K562 (cell line): ENCODE results near the gene WDR1. TPM values are rescaled to one million over a fixed set of nuclear protein-coding genes. Genes with fewer than 3 reads are reported as not detected.

Experiments
- ATAC-seq: fragments of 200-7000 bp; cut with Tn5 transposase; 3 replicates; pipeline ENCODE4 v1.9.1; 2020; ENCODE audit warnings: moderate library complexity
- BruUV-seq: library from RNA; stranded (reverse); fragments of 400-500 nt; replicated peaks from 2 replicates; lab custom pipeline; 2021; lab: Mats Ljungman, UMichigan
- CTCF ChIA-PET: fragments of 300-600 bp; formaldehyde crosslinking; extraction: SDS; loops from one replicate; lab custom pipeline; 2021; ENCODE audit warnings: low intra/inter-chr PET ratio; lab: Yijun Ruan, JAX
- POLR2A ChIA-PET: fragments of 300-600, 350-650 bp; sonication (Branson Sonifier 250); formaldehyde crosslinking; extraction: SDS; loops from one replicate; lab custom pipeline; 2021; ENCODE audit warnings: antibody characterized with exemption, inconsistent platforms; lab: Yijun Ruan, JAX
- DNase-seq, 4 experiments: peaks; one replicate each; pipeline versions ENCODE4 v3.0.0 to v3.0.0-alpha.2; 2011 to 2018; ENCODE audit warnings: low spot score in 3 of 4, mixed read lengths in 3 of 4; ENCODE audit errors: extremely low read depth in 1 of 4
- FAIRE-seq: peaks from 2 replicates; lab custom pipeline; 2011; peaks lifted over from hg19 to GRCh38; lab: Jason Lieb, UNC
- H2AFZ ChIP-seq: 2 replicates; pipeline ENCODE4 v1.6.0; 2011; ENCODE audit warnings: low read depth, low read length, control low read depth, inconsistent platforms
- H3K27ac ChIP-seq: fragments of 200-600 bp; 3 replicates; pipeline ENCODE4 v1.8.0; 2011; ENCODE audit warnings: low read depth, mild to moderate bottlenecking, control low read depth, inconsistent platforms, low read length, moderate library complexity, mixed read lengths; ENCODE audit errors: extremely low read depth
- H3K27me3 ChIP-seq, 2 experiments: fragments of 300-600 bp in 1 of 2; 2 replicates in 1 of 2; 3 replicates in 1 of 2; pipeline versions ENCODE4 v1.6.0 to v1.8.0; 2011; ENCODE audit warnings: inconsistent platforms in 2 of 2, low read length in 2 of 2, mild to moderate bottlenecking in 1 of 2, mixed read lengths in 1 of 2, moderate library complexity in 1 of 2; ENCODE audit not compliant: control insufficient read depth in 2 of 2, insufficient read depth in 2 of 2
- H3K36me3 ChIP-seq: fragments of 300-600 bp; 3 replicates; pipeline ENCODE4 v1.8.0; 2011; ENCODE audit warnings: mild to moderate bottlenecking, low read length, inconsistent platforms; ENCODE audit not compliant: control insufficient read depth, insufficient read depth
- H3K4me1 ChIP-seq, 2 experiments: fragments of 200-600 bp in 1 of 2; replicated peaks in 1 of 2; 2 replicates in 1 of 2; 3 replicates in 1 of 2; pipeline versions ENCODE4 v1.5.1 to v1.8.0; 2011; ENCODE audit warnings: inconsistent platforms in 2 of 2, low read length in 2 of 2, mild to moderate bottlenecking in 1 of 2, mixed read lengths in 1 of 2, moderate library complexity in 1 of 2; ENCODE audit not compliant: control insufficient read depth in 2 of 2, insufficient read depth in 2 of 2
- H3K4me2 ChIP-seq: 2 replicates; pipeline ENCODE4 v1.6.1; 2011; ENCODE audit warnings: low read length, control low read depth, inconsistent platforms, mixed read lengths; ENCODE audit not compliant: insufficient read depth
- H3K4me3 ChIP-seq: fragments of 200-600 bp; sonication (generic), shearing (Covaris generic); 2 replicates; pipeline ENCODE4 v1.5.1; 2016; ENCODE audit warnings: control low read depth, inconsistent platforms
- H3K79me2 ChIP-seq: fragments of 200-600 bp; 3 replicates; pipeline ENCODE4 v1.8.0; 2011; ENCODE audit warnings: low read length, inconsistent platforms; ENCODE audit not compliant: control insufficient read depth, insufficient read depth
- H3K9ac ChIP-seq, 2 experiments: 2 replicates each; pipeline versions ENCODE4 v1.6.0 to v1.6.1; 2011; ENCODE audit warnings: low read depth in 2 of 2, low read length in 2 of 2, control low read depth in 1 of 2, inconsistent platforms in 1 of 2, mild to moderate bottlenecking in 1 of 2, mixed read lengths in 1 of 2; ENCODE audit not compliant: insufficient read depth in 1 of 2
- H3K9me1 ChIP-seq: one replicate; pipeline ENCODE4 v1.6.0; 2011; ENCODE audit warnings: inconsistent platforms, mild to moderate bottlenecking, low read length, moderate library complexity; ENCODE audit not compliant: control insufficient read depth, insufficient read depth
- H3K9me3 ChIP-seq: replicated peaks from 2 replicates; pipeline ENCODE4 v1.5.1; 2011; ENCODE audit warnings: low read depth, low read length, inconsistent platforms; ENCODE audit not compliant: control insufficient read depth, insufficient read depth
- H4K20me1 ChIP-seq: replicated peaks from 2 replicates; pipeline ENCODE4 v1.6.1; 2011; ENCODE audit warnings: low read length, inconsistent platforms, mixed read lengths; ENCODE audit not compliant: control insufficient read depth, insufficient read depth
- CC2D1A ChIP-seq: fragments of 450-650 bp; IDR thresholded peaks from 2 replicates; pipeline ENCODE4 v1.6.1; 2017; ENCODE audit warnings: mild to moderate bottlenecking
- CCAR2 ChIP-seq: fragments of 200-400 bp; formaldehyde crosslinking; IDR thresholded peaks from 2 replicates; pipeline ENCODE4 v1.6.1; 2017; ENCODE audit warnings: mild to moderate bottlenecking, low read depth, low read length
- FOXA3 ChIP-seq, 2 experiments: fragments of 450-650 bp in 1 of 2; sonication (generic) in 1 of 2; formaldehyde crosslinking; IDR thresholded peaks in 1 of 2; conservative IDR thresholded peaks in 1 of 2; 2 replicates each; pipeline versions ENCODE4 v1.4.0 to v1.8.0; 2020 to 2022; ENCODE audit warnings: mild to moderate bottlenecking in 2 of 2, missing genetic modification reagents in 1 of 2
- MCM5 ChIP-seq: fragments of 450-650 bp; IDR thresholded peaks from 2 replicates; pipeline ENCODE4 v1.6.1; 2016; ENCODE audit warnings: low read depth
- PTRF ChIP-seq: fragments of 450-650 bp; IDR thresholded peaks from 2 replicates; pipeline ENCODE4 v1.6.1; 2016; ENCODE audit warnings: mild to moderate bottlenecking, missing genetic modification characterization, missing compliant biosample characterization
- PTTG1 ChIP-seq: fragments of 450-650 bp; IDR thresholded peaks from 2 replicates; pipeline ENCODE4 v1.6.1; 2016; ENCODE audit warnings: low read depth, mild to moderate bottlenecking, missing genetic modification characterization, missing compliant biosample characterization
- SREBF2 ChIP-seq: sonication (generic); formaldehyde crosslinking; IDR thresholded peaks from 2 replicates; pipeline ENCODE4 v1.4.0; 2020; ENCODE audit warnings: mild to moderate bottlenecking, missing genetic modification reagents
- TAF9B ChIP-seq: fragments of 450-650 bp; IDR thresholded peaks from 2 replicates; pipeline ENCODE4 v1.6.1; 2018; ENCODE audit warnings: mild to moderate bottlenecking; ENCODE audit not compliant: partially characterized antibody
- ZBTB17 ChIP-seq: fragments of 450-650 bp; formaldehyde crosslinking; IDR thresholded peaks from 2 replicates; pipeline ENCODE4 v1.4.0; 2020; ENCODE audit warnings: mild to moderate bottlenecking
- ZKSCAN1 ChIP-seq: fragments of 150-350 bp; IDR thresholded peaks from 2 replicates; pipeline ENCODE4 v1.6.1; 2016; ENCODE audit warnings: low read depth, low read length
- ZNF431 ChIP-seq: sonication (generic); formaldehyde crosslinking; IDR thresholded peaks from 2 replicates; pipeline ENCODE4 v1.8.0; 2022; ENCODE audit warnings: mild to moderate bottlenecking, missing genetic modification reagents
- ZNF766 ChIP-seq: fragments of 200-800 bp; sonication (Bioruptor generic); conservative IDR thresholded peaks from 2 replicates; pipeline ENCODE4 v1.6.1; 2016; ENCODE audit warnings: missing genetic modification characterization, missing compliant biosample characterization
- ZZZ3 ChIP-seq: fragments of 450-650 bp; IDR thresholded peaks from 2 replicates; pipeline ENCODE4 v1.6.1; 2016; ENCODE audit warnings: antibody characterized with exemption, mild to moderate bottlenecking, moderate library complexity
- WGBS: fragments of 100-300 bp; shearing (Covaris generic); methylation state at CpG from one replicate; pipeline ENCODE4 v1.1.6; 2016; ENCODE audit warnings: low coverage, mixed read lengths; ENCODE audit not compliant: insufficient coverage; ENCODE audit errors: missing lambda C conversion rate; 5-methylcytosine and 5-hydroxymethylcytosine counted together
- in situ Hi-C: fragments of 300-500 bp; cut with MboI; formaldehyde crosslinking; loops from 4 replicates; pipeline ENCODE4 v1.15.0; 2018; ENCODE audit warnings: inconsistent platforms, mixed read lengths
- intact Hi-C: fragments of 100-400 bp; cut with micrococcal nuclease; formaldehyde crosslinking; loops from 2 replicates; pipeline ENCODE4 v1.14.2; 2022
- polyA plus RNA-seq, 8 experiments: library from polyadenylated mRNA; depleted of rRNA in 4 of 8; stranded (reverse) in 5 of 8; unstranded in 3 of 8; fragments of >200 nt; fragmentation: Nextera tagmentation in 2 of 8; fragmentation: Illumina TruSeq in 1 of 8; extraction: Ambion mirVana in 2 of 8; extraction: Trizol in 1 of 8; gene quantifications; 2 replicates each; pipeline versions ENCODE4 v1.2.1 to v1.2.3, GENCODE V29; 2011 to 2014; ENCODE audit warnings: inconsistent platforms in 1 of 8, missing spikeins in 1 of 8
- total RNA-seq, 7 experiments: library from RNA; depleted of rRNA in 6 of 7; stranded (reverse); fragments of >200 nt in 6 of 7; fragmentation: Illumina TruSeq in 2 of 7; extraction: Trizol in 2 of 7; gene quantifications; 2 replicates each; pipeline versions ENCODE4 v1.2.1 to v1.2.3, GENCODE V29; 2011 to 2021; ENCODE audit warnings: low replicate concordance in 1 of 7
- TF ChIP-seq, protein P1 (sequence below): fragments of 250-450 bp; sonication (Bioruptor Pico); IDR thresholded peaks from 2 replicates; pipeline ENCODE4 v1.4.0; 2020; ENCODE audit warnings: mild to moderate bottlenecking, moderate library complexity, borderline replicate concordance
- TF ChIP-seq, protein P2 (sequence below): sonication (generic); formaldehyde crosslinking; IDR thresholded peaks from 2 replicates; pipeline ENCODE4 v1.8.1; 2023; ENCODE audit warnings: mild to moderate bottlenecking, missing genetic modification reagents, moderate library complexity
- TF ChIP-seq, protein P3 (sequence below): sonication (generic); formaldehyde crosslinking; IDR thresholded peaks from 2 replicates; pipeline ENCODE4 v1.8.1; 2022; ENCODE audit warnings: missing genetic modification reagents

Gene WDR1
- total and polyA plus RNA-seq, 9 of the 15 experiments (the other 6 are each of a cell fraction or from before 2014, with no cell fraction given) = 16.1 to 213 (median 125) TPM

DNA sequence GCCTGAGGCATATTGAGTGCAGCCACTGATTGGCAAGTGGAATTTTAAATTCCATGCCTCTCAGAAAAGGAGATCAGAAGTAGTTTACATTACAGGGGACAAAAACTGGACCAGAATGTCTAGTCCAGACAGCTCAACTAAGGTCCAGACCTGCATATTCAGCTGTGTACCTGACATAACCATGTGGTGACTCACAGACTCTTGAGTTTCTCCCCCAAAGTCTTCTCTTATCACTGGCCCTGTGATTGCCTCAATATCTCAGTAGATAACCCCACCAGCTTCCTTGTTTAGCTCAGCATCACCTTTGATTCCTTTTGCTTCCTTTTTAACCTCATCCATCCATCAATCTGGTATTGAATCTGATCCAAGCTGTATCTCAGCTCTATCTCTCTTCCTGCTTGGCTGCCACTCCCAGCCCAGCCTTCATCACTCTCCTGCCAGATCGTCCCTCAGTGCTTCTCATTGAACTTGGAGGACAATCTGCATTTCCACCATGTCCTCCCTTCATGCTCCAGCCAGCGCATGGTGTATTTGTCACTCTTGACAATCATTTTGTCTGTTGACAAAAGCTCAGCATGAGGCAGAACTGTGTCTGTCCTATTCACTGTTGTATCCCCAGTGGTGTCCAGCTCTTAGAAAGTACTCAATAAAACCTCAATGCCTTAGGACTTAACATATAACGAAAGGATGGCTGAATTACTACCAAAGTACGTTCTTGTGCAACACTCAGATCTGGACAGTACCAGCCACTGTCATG is 67.5 kb downstream of the WDR1 start:
- in situ Hi-C loops = no loop called here
- BruUV-seq = no TSS peak
- TF ChIP-seq MCM5 (no peak), PTRF (no peak), ZNF766 (CRISPR knock-in tag) (no peak), CCAR2 (no peak), SREBF2 (no peak), ZZZ3 (no peak), TAF9B (no peak), FOXA3 (CRISPR knock-in tag; conservative IDR thresholded peaks at IDR 0.05 in 1 of 2, IDR thresholded peaks at IDR 0.05 in 1 of 2) (no peak), CC2D1A (no peak), ZKSCAN1 (no peak), ZNF431 (CRISPR knock-in tag) (no peak), ZBTB17 (CRISPR knock-in tag) (no peak), PTTG1 (no peak)
- TF ChIP-seq, protein P1, sequence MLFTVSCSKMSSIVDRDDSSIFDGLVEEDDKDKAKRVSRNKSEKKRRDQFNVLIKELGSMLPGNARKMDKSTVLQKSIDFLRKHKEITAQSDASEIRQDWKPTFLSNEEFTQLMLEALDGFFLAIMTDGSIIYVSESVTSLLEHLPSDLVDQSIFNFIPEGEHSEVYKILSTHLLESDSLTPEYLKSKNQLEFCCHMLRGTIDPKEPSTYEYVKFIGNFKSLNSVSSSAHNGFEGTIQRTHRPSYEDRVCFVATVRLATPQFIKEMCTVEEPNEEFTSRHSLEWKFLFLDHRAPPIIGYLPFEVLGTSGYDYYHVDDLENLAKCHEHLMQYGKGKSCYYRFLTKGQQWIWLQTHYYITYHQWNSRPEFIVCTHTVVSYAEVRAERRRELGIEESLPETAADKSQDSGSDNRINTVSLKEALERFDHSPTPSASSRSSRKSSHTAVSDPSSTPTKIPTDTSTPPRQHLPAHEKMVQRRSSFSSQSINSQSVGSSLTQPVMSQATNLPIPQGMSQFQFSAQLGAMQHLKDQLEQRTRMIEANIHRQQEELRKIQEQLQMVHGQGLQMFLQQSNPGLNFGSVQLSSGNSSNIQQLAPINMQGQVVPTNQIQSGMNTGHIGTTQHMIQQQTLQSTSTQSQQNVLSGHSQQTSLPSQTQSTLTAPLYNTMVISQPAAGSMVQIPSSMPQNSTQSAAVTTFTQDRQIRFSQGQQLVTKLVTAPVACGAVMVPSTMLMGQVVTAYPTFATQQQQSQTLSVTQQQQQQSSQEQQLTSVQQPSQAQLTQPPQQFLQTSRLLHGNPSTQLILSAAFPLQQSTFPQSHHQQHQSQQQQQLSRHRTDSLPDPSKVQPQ (CRISPR knock-in tag) = no peak
- TF ChIP-seq, protein P2, sequence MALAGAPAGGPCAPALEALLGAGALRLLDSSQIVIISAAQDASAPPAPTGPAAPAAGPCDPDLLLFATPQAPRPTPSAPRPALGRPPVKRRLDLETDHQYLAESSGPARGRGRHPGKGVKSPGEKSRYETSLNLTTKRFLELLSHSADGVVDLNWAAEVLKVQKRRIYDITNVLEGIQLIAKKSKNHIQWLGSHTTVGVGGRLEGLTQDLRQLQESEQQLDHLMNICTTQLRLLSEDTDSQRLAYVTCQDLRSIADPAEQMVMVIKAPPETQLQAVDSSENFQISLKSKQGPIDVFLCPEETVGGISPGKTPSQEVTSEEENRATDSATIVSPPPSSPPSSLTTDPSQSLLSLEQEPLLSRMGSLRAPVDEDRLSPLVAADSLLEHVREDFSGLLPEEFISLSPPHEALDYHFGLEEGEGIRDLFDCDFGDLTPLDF (CRISPR knock-in tag) = no peak
- TF ChIP-seq, protein P3, sequence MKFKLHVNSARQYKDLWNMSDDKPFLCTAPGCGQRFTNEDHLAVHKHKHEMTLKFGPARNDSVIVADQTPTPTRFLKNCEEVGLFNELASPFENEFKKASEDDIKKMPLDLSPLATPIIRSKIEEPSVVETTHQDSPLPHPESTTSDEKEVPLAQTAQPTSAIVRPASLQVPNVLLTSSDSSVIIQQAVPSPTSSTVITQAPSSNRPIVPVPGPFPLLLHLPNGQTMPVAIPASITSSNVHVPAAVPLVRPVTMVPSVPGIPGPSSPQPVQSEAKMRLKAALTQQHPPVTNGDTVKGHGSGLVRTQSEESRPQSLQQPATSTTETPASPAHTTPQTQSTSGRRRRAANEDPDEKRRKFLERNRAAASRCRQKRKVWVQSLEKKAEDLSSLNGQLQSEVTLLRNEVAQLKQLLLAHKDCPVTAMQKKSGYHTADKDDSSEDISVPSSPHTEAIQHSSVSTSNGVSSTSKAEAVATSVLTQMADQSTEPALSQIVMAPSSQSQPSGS (CRISPR knock-in tag) = no peak

More for the DNA sequence above, 67.5 kb downstream of the WDR1 start:
- H3K4me3 ChIP-seq = no peak overlapping the region
- H3K4me2 ChIP-seq = no peak overlapping the region
- intact Hi-C loops = no loop called here
- ATAC-seq (no peak), DNase-seq (no peak), FAIRE-seq (no peak)
- POLR2A ChIA-PET = interaction anchor here (0.7 kb wide), 2 partner anchors 34 to 912 kb away, joined by 3 read pairs; no protein-coding TSS in a partner anchor
- H3K9me1 ChIP-seq = no peaks in the 10 kb centered on the region
- no peak overlapping the region for H2AFZ ChIP-seq
- no peaks in the 10 kb centered on the region for H3K79me2 ChIP-seq
- H4K20me1 ChIP-seq = no peaks in the 10 kb centered on the region
- H3K9ac ChIP-seq = no peak overlapping the region
- WGBS = 0% methylated on average over 4 of the region's 4 CpGs
- CTCF ChIA-PET = no interaction called here
- H3K9me3 ChIP-seq = no peaks in the 10 kb centered on the region
- H3K27ac ChIP-seq = no peak overlapping the region
- H3K36me3 ChIP-seq = no peaks in the 10 kb centered on the region
- peaks cover 22 to 43% of the 10 kb centered on the region in 2 experiments for H3K27me3 ChIP-seq
- H3K4me1 ChIP-seq = no peaks in the 10 kb centered on the region
